DMS114 treated with DMSO at 0.1 percent for 48 hours (cell line): ENCODE measurements around the gene SNX10.
A peak's percentile ranks its signal among the peaks of the same experiment; 100 is the strongest.

Experiments used
- DNase-seq: peaks from one replicate; lab custom pipeline; 2025; ENCODE audit not compliant: unreplicated experiment; lab: John Stamatoyannopoulos, UW

Gene SNX10

DNA sequence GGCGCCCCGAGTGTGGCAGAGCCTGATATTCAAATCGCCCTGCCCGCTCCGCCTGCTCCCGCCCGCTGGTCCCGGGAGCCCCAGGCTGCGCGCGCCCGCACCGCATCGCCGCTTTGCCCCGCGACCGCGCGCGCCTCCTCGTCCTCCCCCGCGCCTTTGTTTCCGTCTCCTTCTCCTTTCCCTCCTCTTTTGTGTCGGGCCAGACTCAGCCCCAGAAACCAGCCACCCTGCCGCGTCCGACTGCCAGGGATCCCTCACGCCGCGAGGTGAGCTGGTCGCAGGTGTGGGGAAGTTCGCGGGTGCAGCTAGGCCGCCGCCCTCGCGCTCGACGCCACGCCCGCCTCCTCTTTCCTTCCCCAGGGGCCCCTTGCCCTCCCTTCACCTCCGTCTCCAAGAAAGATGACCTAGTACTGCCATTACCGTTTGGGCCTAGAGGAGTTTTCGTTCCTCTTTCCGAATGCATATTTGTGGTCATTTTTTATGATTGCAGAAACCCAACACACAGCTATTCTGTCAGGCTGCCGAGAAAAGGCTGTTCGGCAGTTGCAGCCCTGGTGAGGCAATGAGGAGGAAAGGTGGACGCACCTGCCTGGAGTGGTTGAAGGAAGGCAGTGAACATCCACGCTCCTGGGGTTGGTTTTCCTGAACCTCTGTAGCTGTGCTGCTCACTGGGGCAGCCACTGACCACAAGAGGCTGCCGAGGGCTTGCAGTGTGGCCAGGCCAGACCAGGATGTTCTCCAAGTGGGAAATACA lies 107.3 kb downstream of the SNX10 start:
- DNase-seq = peak; percentile 51

DNA sequence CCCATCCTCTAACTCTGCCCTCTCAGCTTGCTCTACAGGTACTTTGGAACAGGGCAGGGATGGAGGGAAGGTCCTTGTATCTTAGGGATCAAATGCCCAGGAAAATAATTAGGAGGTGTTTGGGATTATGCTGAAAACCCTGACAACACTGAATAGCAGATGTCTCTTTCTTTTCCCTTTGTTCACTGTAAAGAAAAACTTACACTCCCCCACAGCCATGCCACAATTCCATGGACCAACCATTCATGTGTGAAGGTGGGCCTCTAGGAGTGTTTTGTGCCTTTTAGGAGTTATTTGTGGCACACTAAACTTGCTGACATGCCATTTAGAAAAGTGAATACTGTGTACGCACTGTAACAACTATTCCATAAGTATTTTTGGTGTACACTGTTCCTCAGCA lies 108.1 kb downstream of the SNX10 start:
- DNase-seq = no peak

DNA sequence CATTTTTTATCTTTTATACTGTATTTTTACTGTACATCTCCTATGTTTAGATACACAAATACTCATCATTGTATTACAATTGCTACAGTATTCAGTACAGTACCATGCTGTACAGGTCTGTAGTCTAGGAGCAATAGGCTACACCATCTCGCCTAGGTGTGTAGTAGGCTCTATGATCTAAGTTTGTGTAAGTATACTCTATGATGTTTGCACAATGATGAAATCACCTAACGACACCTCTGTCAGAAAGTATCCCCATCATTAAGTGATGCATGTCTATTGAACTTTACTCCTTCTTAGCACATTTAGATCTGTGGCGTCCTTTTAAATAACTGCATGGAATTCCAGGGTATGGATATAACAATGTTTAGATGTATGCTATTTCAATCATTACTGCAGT lies 112.0 kb downstream of the SNX10 start:
- no peak for DNase-seq

DNA sequence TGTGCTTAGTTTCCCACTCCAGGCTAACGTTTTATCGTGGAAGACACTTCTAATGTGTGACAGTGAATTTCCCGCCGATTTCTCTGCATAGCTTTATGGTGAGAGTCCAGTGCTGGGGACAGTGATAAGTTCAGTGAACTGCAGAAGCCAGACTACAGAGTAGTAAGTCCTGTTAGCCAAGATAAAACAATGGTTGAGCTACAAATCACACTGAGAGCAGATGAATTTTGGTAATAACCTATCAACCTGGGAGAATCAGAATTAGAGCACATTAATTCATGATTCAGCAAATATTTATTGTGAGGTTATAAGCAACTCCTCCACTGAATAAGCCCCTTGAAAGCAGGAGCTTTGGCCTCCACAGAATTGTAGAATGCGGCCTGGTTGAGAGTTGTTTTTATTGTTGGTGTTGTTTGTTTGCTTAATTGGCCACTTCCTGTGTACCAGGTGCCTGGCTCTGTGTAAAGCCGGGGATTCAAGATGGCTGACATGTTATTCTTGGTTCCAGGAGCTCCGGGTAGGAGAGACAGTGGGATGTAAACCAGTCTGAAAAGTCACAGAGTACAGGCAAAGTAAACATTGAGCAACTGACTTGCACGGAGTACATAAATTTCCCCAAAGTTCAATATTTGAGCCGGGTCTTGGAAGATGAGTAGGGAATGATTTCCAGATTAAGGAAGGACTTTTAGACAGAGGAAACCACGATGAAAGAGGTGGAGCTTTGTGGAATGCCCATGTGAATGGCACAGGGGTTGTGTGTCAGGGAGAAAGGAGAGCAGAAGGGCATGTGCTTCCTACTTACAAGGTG lies 112.7 kb downstream of the SNX10 start:
- DNase-seq = no peak

DNA sequence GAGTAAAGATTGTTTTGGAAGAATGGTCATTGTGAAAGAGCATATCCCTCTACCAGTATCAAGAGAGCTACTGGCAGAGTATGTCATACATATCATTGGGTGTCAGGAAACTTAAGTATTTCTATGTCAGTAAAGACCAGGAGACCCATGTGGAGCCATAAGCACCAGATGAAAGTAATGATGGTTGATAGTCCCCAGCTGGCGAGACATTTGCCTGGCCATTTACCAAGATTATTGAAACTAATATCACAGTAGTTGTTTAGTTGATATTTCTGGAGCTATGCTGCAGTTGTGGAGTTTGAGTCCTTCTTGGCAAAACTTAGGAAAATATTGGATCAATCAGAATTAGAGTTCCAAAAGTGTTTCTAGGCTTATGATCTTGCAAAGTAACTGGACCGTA lies 114.8 kb downstream of the SNX10 start:
- DNase-seq = no peak

DNA sequence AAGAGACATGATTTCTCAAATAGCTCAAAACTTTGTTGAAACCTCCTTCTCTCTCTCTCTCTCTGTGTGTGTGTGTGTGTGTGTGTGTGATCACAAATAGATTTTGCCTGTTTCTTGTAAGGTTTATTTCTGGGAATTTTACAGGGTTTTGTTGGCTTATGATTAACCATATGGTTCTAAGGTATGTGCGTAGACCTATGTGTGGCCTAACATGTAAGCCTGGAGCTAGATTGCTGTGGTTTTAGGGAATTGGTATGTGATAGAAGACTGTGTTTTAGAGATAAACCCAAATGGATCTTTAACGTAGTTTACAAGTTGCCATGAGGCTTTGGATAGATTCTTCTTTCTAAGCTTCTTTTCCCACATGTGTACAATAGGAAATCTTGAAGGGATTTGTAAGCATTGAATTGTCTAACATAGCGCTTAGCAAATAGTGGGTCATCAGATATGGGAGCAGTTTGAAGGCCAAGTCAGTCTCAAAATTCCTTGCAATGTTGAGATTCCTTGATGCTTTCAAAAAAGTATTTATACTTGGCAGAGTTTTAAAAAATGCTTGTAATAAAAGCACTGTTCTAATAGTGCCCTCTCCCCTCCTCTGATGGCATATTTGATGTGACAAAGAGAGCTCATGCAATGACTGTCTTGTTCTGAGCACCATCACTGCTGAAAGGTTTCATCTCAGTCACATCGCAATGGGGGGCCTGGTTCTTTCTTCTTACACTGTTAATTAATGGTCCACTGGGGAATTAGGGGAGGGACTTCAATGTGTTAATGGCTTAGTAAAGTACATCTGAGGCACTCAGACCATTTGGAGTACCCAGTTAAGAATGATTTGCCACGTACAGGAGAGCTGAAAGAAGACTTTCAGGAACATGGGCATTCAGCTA lies 118.2 kb downstream of the SNX10 start:
- no peak for DNase-seq

DNA sequence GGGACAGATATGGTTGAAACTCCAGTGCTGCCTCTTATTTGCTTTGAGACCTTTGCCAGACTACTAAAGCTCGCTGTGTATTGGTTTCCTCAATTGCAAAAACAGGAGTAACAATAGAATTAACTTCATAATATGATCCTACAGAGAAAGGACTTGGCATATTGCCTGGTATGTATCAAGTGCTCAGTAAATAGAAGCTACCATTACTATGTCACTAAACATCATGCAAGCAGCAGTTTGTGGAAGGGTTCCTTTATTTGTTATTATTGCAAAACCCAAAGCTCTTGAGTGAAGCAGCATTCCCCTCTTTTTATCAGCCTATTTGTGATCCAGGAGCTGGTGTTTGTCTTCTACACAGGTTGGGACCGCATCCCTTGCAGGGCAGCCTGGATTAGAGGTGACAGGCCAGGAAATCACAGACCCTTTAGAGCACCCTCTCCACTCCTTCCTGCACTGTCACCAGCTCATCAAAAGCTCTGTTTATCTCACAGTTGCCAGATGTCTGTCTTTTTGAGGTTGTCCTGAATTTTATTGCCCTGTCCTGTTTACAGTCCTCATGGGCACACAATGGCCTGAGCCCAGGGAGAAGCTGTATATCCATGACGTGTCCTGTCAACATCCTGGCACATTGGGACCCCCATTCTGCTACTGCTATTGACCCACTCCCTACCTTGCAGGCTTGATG lies 121.5 kb downstream of the SNX10 start:
- DNase-seq = no peak

DNA sequence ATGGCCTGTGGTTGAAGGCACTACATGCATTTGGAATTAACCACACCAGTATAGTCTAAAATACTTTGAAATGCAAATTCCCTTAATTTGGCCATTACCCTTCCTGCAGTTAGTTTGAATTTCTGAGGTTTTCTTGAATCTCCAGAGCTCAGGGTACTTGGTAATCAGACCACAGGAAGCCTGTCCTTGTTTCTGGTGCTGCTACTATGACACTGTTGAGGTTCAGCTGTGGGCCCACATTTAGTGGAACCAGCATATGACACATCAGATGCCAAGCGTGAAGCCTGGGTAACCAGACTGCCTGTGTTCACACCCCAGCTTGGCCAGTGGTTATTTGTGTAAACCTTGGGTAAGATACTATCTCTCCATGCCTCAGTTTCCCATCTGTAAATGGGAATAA lies 124.3 kb downstream of the SNX10 start:
- DNase-seq = no peak

DNA sequence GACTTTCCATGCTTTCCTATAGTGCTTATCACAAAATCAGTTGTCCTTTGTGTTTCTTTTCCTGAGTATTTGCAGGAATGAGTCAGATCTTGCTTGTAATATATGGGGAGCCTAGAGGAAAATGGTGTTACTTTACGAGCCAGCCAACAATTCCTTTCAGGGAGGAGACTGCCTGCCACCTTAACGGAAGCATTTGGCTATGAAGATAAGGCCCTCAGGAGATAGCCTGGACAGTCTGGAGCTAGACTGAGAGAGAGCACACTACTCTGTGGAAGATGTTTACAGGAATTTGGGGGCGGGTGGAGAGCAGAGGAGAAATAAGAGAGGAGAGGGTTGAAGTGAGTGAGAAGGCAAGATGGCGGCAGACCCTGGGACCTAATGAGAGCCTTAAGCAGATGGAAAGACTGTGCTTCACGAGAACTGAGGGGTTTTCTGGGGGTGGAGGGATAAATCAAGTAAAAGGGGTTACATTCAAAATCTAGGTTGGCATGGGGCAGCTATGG lies 126.3 kb downstream of the SNX10 start:
- no peak for DNase-seq

DNA sequence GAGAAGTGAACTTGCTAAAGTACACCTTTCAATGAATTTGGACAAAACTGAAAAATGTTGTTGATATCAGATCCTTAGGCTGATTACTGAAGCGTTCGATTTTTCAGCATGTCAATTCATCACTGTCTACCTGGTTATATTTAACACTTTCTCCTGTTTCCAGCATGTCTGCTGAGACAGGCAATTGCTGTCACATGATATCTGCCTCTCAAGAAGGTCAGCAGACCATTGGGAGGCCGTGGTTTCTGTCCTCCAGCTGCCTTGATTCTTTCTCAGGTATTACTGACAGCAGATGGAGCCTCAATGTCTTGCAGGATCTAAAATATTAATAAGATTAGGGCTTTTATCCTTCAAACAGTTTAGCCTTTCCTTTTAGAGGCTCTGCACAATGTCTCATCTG lies 127.5 kb downstream of the SNX10 start:
- no peak for DNase-seq

DNA sequence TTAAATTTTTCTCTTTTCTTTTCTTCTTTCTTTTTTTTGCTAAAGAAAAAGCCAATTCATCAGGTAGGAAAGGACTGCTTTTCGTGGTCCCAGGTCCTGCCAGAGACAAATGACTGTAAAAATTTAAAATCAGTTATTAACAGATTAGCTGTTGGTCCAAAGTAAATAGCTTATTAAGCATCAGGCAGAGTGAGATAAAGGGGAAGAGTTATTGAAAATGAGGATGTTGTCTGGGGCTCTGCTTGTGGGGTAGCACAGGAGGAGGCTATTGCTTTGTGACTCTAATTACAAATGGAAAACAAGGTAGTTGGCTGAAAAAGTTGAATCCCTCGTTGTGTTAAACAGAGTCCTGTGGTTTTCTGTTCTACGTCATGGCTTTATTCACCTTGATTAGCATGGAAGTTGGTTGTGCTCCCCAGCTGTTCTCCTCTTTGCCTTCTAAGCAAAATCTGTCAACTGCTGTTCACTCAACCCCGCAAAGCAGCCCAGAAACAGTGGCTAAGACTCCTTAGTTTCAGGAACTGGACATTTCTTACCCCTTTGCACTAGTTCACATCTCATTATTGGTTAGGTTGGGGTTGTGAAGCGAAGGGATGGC lies 128.9 kb downstream of the SNX10 start:
- no peak for DNase-seq

DNA sequence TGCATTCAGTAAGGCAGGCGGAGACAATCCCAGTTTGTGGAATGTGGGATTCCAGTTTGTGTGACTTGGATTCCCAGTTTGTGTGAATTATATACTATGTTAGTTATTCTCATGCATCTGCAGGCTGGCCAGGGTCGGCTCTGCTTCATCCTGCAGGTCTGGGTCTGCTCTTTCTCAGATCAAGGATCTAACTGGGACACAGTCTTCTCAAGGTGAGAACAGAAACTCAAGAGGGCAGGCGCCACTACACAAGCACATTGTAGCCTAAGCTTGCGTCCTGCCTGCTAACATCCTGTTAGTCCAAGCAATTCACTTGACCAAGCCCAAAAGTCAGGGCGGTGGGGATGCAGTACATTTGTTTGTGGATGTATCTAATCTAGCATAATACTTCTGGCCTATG lies 131.1 kb downstream of the SNX10 start:
- DNase-seq = no peak

DNA sequence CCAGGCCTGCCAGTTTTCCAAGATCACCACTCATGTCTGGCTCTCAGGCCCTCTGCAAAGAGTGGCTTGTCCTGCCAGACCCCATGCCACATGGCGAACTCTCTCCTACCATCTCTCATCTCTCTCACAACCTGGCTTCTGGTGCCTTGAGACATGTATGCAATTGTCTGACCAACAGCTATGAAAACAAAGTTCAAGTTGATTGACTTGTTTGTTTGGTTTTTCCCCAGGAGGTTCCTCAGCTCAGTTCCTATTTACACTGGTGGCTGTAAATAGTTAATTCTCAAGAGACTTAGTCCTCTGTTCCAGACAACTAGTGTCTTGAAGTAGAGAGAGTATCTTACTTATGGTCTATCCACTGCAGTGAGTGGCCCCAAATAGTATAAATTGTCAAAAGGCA lies 131.8 kb downstream of the SNX10 start:
- no peak for DNase-seq
